Tibial nerve (tissue), 4 donors: ENCODE results near the gene CAB39.

Experiments used
- EP300 ChIP-seq, 2 donors: sonication (generic); formaldehyde crosslinking; IDR thresholded peaks; one replicate each; pipeline ENCODE4 v1.6.1; 2017; ENCODE audit warnings: antibody characterized with exemption in 2 of 2, mild to moderate bottlenecking in 1 of 2
- TF ChIP-seq, protein P1 (sequence below), 5 experiments: fragments of 200-600 bp in 3 of 5; fragments of 450-650 bp in 2 of 5; sonication (generic) in 3 of 5; IDR thresholded peaks; one replicate each; pipeline ENCODE4 v1.5.1; 2016 to 2019; ENCODE audit warnings: antibody characterized with exemption in 5 of 5, mild to moderate bottlenecking in 3 of 5, moderate library complexity in 2 of 5

DNA sequence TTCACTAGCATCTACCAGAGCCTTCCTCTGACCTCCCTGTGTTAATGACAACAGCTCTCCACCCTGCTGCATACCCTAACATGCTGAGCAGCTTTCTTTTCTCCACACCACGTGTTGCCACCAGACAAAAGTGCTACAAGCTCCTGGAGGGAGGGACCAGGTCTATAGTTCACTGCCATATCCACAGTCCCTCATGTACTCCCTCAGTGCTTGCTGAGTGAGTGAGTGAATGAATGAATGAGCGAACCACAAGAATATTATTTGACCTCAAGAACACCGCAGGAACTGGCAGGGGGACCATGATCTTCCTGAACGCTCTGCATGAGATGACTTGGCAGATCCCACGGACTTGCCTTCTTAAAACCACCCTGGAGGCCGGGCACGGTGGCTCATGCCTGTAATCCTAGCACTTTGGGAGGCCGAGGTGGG, 47.4 kb upstream of the CAB39 start:
- TF ChIP-seq, protein P1, sequence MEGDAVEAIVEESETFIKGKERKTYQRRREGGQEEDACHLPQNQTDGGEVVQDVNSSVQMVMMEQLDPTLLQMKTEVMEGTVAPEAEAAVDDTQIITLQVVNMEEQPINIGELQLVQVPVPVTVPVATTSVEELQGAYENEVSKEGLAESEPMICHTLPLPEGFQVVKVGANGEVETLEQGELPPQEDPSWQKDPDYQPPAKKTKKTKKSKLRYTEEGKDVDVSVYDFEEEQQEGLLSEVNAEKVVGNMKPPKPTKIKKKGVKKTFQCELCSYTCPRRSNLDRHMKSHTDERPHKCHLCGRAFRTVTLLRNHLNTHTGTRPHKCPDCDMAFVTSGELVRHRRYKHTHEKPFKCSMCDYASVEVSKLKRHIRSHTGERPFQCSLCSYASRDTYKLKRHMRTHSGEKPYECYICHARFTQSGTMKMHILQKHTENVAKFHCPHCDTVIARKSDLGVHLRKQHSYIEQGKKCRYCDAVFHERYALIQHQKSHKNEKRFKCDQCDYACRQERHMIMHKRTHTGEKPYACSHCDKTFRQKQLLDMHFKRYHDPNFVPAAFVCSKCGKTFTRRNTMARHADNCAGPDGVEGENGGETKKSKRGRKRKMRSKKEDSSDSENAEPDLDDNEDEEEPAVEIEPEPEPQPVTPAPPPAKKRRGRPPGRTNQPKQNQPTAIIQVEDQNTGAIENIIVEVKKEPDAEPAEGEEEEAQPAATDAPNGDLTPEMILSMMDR (IDR thresholded peaks at IDR 0.05) = no peak
- no peak for TF ChIP-seq EP300 (IDR thresholded peaks at IDR 0.05)
